ENCODE results near the gene ERAL1. TPM values are rescaled to one million over a fixed set of nuclear protein-coding genes. Genes with fewer than 3 reads are reported as not detected.

Gene ERAL1
- total and polyA plus RNA-seq, 2 of the 8 experiments (the other 6 are each of a cell fraction or from before 2014, with no cell fraction given): 67.8 to 122 TPM

DNA sequence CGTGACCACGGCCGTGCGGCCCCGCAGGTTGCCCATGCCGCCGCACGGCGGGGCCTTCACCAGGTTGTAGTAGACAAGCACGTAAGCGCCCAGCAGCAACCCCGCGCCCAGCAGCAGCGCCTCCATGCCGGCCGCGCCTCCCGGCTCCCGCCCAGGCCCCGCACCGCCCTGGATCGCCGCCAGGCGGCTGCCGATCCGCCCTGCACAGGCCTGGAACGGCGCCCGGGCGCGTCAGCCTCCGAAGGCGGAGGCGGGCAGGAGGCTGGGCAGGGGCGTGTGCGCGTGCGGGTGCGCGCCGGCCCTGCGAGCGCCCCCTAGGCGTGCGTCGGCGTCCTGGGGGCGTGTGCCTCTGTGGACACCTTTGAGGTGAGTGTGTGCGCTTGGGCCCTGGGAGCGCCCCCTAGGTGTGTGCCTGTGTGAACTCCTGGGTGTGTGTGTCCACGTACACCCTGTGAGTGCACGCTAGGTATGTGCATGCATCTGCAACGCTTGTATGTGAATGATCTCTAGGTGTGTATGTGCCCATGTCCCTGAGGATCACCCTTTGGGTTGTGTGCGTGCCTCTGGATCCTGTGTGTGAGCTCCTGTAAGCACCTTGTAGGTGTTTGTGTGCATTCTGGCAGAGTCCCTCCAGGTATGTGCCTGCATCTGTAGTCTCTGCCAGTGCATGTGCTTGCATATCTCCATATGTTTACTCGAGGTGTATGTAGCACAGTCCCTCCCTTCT, 48.2 kb downstream of the ERAL1 start, which contains the start of gene DHRS13 (continued):
- TF ChIP-seq, protein P1, sequence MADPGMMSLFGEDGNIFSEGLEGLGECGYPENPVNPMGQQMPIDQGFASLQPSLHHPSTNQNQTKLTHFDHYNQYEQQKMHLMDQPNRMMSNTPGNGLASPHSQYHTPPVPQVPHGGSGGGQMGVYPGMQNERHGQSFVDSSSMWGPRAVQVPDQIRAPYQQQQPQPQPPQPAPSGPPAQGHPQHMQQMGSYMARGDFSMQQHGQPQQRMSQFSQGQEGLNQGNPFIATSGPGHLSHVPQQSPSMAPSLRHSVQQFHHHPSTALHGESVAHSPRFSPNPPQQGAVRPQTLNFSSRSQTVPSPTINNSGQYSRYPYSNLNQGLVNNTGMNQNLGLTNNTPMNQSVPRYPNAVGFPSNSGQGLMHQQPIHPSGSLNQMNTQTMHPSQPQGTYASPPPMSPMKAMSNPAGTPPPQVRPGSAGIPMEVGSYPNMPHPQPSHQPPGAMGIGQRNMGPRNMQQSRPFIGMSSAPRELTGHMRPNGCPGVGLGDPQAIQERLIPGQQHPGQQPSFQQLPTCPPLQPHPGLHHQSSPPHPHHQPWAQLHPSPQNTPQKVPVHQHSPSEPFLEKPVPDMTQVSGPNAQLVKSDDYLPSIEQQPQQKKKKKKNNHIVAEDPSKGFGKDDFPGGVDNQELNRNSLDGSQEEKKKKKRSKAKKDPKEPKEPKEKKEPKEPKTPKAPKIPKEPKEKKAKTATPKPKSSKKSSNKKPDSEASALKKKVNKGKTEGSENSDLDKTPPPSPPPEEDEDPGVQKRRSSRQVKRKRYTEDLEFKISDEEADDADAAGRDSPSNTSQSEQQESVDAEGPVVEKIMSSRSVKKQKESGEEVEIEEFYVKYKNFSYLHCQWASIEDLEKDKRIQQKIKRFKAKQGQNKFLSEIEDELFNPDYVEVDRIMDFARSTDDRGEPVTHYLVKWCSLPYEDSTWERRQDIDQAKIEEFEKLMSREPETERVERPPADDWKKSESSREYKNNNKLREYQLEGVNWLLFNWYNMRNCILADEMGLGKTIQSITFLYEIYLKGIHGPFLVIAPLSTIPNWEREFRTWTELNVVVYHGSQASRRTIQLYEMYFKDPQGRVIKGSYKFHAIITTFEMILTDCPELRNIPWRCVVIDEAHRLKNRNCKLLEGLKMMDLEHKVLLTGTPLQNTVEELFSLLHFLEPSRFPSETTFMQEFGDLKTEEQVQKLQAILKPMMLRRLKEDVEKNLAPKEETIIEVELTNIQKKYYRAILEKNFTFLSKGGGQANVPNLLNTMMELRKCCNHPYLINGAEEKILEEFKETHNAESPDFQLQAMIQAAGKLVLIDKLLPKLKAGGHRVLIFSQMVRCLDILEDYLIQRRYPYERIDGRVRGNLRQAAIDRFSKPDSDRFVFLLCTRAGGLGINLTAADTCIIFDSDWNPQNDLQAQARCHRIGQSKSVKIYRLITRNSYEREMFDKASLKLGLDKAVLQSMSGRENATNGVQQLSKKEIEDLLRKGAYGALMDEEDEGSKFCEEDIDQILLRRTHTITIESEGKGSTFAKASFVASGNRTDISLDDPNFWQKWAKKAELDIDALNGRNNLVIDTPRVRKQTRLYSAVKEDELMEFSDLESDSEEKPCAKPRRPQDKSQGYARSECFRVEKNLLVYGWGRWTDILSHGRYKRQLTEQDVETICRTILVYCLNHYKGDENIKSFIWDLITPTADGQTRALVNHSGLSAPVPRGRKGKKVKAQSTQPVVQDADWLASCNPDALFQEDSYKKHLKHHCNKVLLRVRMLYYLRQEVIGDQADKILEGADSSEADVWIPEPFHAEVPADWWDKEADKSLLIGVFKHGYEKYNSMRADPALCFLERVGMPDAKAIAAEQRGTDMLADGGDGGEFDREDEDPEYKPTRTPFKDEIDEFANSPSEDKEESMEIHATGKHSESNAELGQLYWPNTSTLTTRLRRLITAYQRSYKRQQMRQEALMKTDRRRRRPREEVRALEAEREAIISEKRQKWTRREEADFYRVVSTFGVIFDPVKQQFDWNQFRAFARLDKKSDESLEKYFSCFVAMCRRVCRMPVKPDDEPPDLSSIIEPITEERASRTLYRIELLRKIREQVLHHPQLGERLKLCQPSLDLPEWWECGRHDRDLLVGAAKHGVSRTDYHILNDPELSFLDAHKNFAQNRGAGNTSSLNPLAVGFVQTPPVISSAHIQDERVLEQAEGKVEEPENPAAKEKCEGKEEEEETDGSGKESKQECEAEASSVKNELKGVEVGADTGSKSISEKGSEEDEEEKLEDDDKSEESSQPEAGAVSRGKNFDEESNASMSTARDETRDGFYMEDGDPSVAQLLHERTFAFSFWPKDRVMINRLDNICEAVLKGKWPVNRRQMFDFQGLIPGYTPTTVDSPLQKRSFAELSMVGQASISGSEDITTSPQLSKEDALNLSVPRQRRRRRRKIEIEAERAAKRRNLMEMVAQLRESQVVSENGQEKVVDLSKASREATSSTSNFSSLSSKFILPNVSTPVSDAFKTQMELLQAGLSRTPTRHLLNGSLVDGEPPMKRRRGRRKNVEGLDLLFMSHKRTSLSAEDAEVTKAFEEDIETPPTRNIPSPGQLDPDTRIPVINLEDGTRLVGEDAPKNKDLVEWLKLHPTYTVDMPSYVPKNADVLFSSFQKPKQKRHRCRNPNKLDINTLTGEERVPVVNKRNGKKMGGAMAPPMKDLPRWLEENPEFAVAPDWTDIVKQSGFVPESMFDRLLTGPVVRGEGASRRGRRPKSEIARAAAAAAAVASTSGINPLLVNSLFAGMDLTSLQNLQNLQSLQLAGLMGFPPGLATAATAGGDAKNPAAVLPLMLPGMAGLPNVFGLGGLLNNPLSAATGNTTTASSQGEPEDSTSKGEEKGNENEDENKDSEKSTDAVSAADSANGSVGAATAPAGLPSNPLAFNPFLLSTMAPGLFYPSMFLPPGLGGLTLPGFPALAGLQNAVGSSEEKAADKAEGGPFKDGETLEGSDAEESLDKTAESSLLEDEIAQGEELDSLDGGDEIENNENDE (IDR thresholded peaks at IDR 0.05; ENCODE audit: insufficient replicate concordance, low read length): no peak
- TF ChIP-seq TAF1 (IDR thresholded peaks at IDR 0.05; ENCODE audit: low read depth, low read length) (no peak; the same call in 1 of the 2 replicates), SIRT6 (IDR thresholded peaks at IDR 0.05; ENCODE audit: low read length) (no peak), HDAC6 (IDR thresholded peaks at IDR 0.05; ENCODE audit: low read depth, low read length) (no peak), RAD21 (IDR thresholded peaks at IDR 0.05 in 1 of 2, conservative IDR thresholded peaks at IDR 0.05 in 1 of 2; ENCODE audit: low read depth in 2 of 2, low read length in 2 of 2) (peak; percentile 23 to 64), SP2 (IDR thresholded peaks at IDR 0.05; ENCODE audit: low read length) (no peak), NRF1 (IDR thresholded peaks at IDR 0.05; ENCODE audit: low read depth, low read length) (peak; percentile 43; the same call in 1 of the 2 replicates), EP300 (IDR thresholded peaks at IDR 0.05; ENCODE audit: borderline replicate concordance in 1 of 2, low read depth in 2 of 2, low read length in 2 of 2) (peak in 1 of 2 experiments; percentile 65; a peak in 1 of 3 replicates), GABPA (IDR thresholded peaks at IDR 0.05; ENCODE audit: borderline replicate concordance, insufficient read depth, low read length) (no peak)

Data from H1 (cell line).